HCT116 (cell line): ENCODE measurements around the gene MAP4K2.

Experiments used
- CBX3 ChIP-seq: IDR thresholded peaks from 2 replicates; pipeline ENCODE4 v1.6.1; 2012; ENCODE audit warnings: low read depth
- EGR1 ChIP-seq: IDR thresholded peaks from 2 replicates; pipeline ENCODE4 v1.6.1; 2012; ENCODE audit warnings: low read depth
- ELF1 ChIP-seq: IDR thresholded peaks from 2 replicates; pipeline ENCODE4 v1.6.1; 2012; ENCODE audit warnings: low read depth, borderline replicate concordance
- EZH2 ChIP-seq: fragments of 200-600 bp; sonication (generic); IDR thresholded peaks from 2 replicates; pipeline ENCODE4 v1.6.1; 2017; ENCODE audit warnings: antibody characterized with exemption, mixed run types
- EZH2phosphoT487 ChIP-seq: fragments of 200-600 bp; IDR thresholded peaks from 2 replicates; pipeline ENCODE4 v1.6.1; 2018; ENCODE audit warnings: antibody characterized with exemption, borderline replicate concordance
- JUND ChIP-seq: IDR thresholded peaks from 2 replicates; pipeline ENCODE4 v1.6.1; 2012
- POLR2A ChIP-seq: IDR thresholded peaks from 2 replicates; pipeline ENCODE4 v1.7.0; 2011; ENCODE audit warnings: borderline replicate concordance; ENCODE audit not compliant: insufficient read depth, insufficient read length; ENCODE audit errors: extremely low read depth
- POLR2AphosphoS5 ChIP-seq: IDR thresholded peaks from 2 replicates; pipeline ENCODE4 v1.6.1; 2011; ENCODE audit warnings: mild to moderate bottlenecking, low read depth, low read length, moderate library complexity
- SP1 ChIP-seq: IDR thresholded peaks from 2 replicates; pipeline ENCODE4 v1.6.1; 2012; ENCODE audit warnings: low read depth
- ZNF274 ChIP-seq: fragments of 200-500 bp; sonication (Bioruptor generic); IDR thresholded peaks from 2 replicates; pipeline ENCODE4 v1.6.1; 2014; ENCODE audit warnings: mild to moderate bottlenecking, low read depth, low read length, inconsistent platforms
- TF ChIP-seq, protein P1 (sequence below), 3 experiments: fragments of 200-600 bp in 1 of 3; sonication (generic) in 1 of 3; IDR thresholded peaks in 2 of 3; conservative IDR thresholded peaks in 1 of 3; 2 replicates each; pipeline ENCODE4 v1.5.1; 2012 to 2017; ENCODE audit warnings: low read depth in 2 of 3, low read length in 2 of 3, antibody characterized with exemption in 1 of 3, borderline replicate concordance in 1 of 3, control low read depth in 1 of 3, mild to moderate bottlenecking in 1 of 3, mixed read lengths in 1 of 3, mixed run types in 1 of 3, moderate library complexity in 1 of 3; ENCODE audit not compliant: insufficient read depth in 1 of 3
- TF ChIP-seq, protein P2 (sequence below): IDR thresholded peaks from 2 replicates; pipeline ENCODE4 v1.6.1; 2012
- TF ChIP-seq, protein P3 (sequence below): IDR thresholded peaks from 2 replicates; pipeline ENCODE4 v1.6.1; 2011; ENCODE audit warnings: mild to moderate bottlenecking, low read length, moderate library complexity; ENCODE audit not compliant: insufficient replicate concordance; ENCODE audit errors: extremely low read depth

DNA sequence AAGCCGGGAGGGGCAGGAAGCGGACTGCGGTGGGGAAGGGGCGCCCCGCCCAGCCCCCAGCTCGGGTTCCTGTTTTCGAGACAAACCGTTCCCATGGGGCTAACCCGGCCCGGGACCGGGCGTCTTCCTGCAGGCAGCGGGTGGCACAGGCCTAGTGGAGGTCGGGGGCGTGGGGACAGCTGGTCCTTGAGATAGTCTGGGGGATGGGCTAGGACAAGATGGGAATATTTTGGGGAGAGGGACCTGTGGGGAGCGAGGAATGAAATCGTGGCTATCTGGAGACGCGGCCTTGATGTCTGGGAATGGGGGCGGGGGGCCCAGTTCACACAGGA is 57.9 kb downstream of the MAP4K2 start:
- TF ChIP-seq ZNF274 = no peak
- no peak for TF ChIP-seq SP1
- TF ChIP-seq POLR2A = no peak
- TF ChIP-seq POLR2AphosphoS5 = no peak
- TF ChIP-seq, protein P1, sequence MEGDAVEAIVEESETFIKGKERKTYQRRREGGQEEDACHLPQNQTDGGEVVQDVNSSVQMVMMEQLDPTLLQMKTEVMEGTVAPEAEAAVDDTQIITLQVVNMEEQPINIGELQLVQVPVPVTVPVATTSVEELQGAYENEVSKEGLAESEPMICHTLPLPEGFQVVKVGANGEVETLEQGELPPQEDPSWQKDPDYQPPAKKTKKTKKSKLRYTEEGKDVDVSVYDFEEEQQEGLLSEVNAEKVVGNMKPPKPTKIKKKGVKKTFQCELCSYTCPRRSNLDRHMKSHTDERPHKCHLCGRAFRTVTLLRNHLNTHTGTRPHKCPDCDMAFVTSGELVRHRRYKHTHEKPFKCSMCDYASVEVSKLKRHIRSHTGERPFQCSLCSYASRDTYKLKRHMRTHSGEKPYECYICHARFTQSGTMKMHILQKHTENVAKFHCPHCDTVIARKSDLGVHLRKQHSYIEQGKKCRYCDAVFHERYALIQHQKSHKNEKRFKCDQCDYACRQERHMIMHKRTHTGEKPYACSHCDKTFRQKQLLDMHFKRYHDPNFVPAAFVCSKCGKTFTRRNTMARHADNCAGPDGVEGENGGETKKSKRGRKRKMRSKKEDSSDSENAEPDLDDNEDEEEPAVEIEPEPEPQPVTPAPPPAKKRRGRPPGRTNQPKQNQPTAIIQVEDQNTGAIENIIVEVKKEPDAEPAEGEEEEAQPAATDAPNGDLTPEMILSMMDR (IDR thresholded peaks at IDR 0.05 in 2 of 3, conservative IDR thresholded peaks at IDR 0.05 in 1 of 3; ENCODE audit: borderline replicate concordance in 1 of 3, insufficient read depth in 1 of 3, low read depth in 2 of 3, low read length in 2 of 3) = no peak
- TF ChIP-seq, protein P2, sequence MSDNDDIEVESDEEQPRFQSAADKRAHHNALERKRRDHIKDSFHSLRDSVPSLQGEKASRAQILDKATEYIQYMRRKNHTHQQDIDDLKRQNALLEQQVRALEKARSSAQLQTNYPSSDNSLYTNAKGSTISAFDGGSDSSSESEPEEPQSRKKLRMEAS = no peak
- no peak for TF ChIP-seq EZH2
- no peak for TF ChIP-seq EGR1
- TF ChIP-seq ELF1 = no peak
- TF ChIP-seq JUND = no peak
- no peak for TF ChIP-seq CBX3
- no peak for TF ChIP-seq EZH2phosphoT487
- TF ChIP-seq, protein P3, sequence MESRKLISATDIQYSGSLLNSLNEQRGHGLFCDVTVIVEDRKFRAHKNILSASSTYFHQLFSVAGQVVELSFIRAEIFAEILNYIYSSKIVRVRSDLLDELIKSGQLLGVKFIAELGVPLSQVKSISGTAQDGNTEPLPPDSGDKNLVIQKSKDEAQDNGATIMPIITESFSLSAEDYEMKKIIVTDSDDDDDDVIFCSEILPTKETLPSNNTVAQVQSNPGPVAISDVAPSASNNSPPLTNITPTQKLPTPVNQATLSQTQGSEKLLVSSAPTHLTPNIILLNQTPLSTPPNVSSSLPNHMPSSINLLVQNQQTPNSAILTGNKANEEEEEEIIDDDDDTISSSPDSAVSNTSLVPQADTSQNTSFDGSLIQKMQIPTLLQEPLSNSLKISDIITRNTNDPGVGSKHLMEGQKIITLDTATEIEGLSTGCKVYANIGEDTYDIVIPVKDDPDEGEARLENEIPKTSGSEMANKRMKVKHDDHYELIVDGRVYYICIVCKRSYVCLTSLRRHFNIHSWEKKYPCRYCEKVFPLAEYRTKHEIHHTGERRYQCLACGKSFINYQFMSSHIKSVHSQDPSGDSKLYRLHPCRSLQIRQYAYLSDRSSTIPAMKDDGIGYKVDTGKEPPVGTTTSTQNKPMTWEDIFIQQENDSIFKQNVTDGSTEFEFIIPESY = no peak
